GM21723 (cell line): ENCODE data around the gene PTTG1IP.

Experiments used
- ATAC-seq: cut with Tn5 transposase; IDR thresholded peaks from one replicate; pipeline ENCODE4 v1.9.1; 2021; ENCODE audit warnings: mild to moderate bottlenecking, moderate library complexity; ENCODE audit not compliant: unreplicated experiment

PTTG1IP gene

DNA sequence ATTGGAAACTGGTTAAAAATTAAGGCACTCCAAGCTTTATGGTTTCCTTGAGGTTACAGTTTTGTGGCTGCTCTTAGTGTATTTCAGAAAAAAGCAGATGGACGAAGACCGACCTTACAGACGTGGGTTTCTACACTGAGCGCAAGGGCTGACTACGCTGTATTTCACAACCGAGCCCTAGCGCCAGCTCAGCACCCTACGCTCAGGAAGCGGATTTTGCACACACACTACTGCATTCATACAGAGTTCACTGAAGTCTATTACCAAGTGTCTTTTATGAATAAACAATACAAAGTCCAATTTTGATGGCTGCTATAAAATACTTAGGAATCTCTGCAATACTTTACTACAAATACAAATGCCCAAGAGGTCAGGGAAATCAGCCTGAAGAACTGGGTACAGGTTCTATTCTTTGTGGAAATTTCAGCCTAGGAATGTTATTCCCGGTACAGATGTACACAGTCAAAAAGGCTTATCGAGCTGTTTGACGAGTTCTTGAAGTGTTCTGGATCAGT lies 23.8 kb downstream of the PTTG1IP start:
- ATAC-seq, result no peak

GRCh38 chr21:44848821-44849521 lies 24.5 kb downstream of the PTTG1IP start:
- ATAC-seq, result no peak

- no peak for ATAC-seq
These were observed 26.0 kb downstream of the PTTG1IP start for GRCh38 chr21:44847261-44848056.

- no peak for ATAC-seq
These were observed 26.8 kb downstream of the PTTG1IP start for GRCh38 chr21:44846485-44847260.

DNA sequence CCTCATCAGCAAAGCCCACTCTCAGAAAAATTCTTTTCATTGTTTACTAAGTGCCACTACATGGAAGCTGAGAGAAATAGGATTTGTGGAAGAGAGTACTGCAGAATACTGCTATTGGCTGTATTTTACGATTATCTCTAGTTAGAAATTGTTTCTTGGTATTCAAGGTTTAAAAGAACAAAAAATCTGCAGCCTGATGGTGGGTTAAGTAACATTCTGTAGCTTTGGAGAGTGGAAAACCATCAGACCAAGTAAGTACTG lies 27.3 kb downstream of the PTTG1IP start:
- no peak for ATAC-seq

- no peak for ATAC-seq
These were observed 27.9 kb downstream of the PTTG1IP start for GRCh38 chr21:44845418-44846223.

DNA sequence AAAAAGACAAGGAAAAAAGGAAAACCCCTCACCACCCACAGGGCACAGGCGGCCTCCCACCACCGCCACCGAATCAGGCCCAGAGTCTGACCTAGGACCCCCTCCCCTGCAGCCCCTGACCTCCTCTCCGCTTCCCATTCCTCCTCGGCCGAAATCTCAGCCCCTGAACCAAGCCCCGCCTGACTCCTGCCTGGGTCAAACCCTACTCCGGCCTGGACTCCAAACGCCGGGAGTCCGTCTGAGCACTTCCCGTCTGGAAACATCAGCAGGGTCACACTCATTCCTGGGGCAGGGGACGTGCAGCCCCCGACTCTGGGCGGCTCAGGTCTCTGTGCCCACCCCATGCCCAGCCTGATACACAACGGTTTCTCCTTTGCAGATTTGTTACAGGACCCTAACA lies 29.2 kb downstream of the PTTG1IP start:
- no peak for ATAC-seq

DNA sequence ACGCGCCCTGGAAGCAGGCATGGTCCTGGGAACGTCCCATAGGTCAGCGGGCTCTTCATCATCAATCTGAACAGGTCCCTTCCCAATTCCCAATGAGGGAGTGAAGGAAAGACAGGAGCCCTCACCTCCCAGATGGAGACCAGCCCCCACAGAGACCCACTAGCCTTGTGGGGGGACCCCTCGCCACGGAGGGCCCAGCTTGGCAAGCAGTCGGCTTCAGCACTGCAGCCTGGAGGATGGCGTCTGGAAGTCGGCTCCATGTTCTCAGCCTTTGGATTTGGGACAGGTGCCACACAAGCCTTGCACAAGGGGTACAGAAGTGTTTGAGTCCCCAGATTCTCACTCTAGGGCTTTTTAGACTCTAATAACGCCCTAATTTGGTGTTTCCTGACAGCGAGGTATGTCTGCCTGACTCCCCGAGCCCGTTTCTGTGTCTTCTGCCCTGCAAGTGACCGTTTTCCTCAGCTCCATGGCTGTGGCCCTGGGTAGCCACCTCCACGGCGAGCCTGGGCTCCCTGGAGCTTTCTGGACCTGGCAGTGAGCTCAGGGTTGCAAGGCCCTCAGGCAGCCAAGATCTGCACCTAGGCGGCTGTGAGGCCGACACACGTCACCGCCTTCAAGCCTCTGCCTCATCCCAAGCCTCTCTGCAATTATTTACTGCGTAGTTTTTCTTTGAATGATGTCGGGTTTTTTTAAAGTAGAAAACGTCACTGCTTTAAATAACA lies 30.6 kb downstream of the PTTG1IP start:
- ATAC-seq, result no peak

GRCh38 chr21:44842087-44842486 lies 31.4 kb downstream of the PTTG1IP start:
- no peak for ATAC-seq

GRCh38 chr21:44840771-44841170 lies 32.7 kb downstream of the PTTG1IP start:
- ATAC-seq, result no peak

DNA sequence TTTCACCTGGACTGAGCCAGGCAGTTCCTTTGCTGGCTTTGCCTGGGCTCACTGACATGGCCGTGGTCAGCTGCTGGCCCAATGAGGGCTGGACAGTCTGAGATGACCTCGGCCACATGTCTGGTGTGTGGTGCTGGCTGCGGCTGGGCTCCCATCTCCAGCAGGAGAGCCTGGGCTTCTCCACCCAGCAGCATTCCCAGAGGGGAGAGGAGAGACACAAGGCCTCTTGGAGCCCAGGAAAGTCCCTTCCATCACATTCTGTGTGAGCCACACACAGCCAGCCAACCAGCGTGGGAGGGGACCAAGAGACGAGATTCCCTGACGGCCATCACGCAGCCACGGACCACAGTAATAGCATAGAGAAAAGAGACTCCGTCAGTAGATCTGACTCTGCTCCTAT lies 34.5 kb downstream of the PTTG1IP start:
- no peak for ATAC-seq

- ATAC-seq, result no peak
These were observed 35.2 kb downstream of the PTTG1IP start for GRCh38 chr21:44838039-44838895.

DNA sequence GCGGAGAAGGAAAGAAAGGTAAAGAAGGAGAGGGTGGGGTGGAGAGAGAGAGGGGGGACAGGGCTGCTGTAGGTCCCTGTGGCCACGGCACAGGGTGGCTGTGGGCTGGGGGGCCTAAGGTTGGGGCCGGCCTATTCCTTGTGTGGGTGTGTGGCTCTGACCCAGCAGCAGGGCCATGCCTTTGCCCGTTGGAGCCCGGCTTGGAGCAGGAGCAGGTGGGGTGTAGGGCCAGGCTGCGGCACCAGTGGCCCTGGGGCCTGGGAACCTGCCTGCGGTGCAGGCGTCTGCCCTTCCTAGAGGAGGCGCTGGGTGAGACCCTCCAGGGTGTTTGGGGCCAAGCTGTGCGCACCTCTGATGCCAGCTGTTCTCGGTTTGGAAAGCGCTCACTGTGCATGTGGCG lies 36.0 kb downstream of the PTTG1IP start:
- no peak for ATAC-seq

DNA sequence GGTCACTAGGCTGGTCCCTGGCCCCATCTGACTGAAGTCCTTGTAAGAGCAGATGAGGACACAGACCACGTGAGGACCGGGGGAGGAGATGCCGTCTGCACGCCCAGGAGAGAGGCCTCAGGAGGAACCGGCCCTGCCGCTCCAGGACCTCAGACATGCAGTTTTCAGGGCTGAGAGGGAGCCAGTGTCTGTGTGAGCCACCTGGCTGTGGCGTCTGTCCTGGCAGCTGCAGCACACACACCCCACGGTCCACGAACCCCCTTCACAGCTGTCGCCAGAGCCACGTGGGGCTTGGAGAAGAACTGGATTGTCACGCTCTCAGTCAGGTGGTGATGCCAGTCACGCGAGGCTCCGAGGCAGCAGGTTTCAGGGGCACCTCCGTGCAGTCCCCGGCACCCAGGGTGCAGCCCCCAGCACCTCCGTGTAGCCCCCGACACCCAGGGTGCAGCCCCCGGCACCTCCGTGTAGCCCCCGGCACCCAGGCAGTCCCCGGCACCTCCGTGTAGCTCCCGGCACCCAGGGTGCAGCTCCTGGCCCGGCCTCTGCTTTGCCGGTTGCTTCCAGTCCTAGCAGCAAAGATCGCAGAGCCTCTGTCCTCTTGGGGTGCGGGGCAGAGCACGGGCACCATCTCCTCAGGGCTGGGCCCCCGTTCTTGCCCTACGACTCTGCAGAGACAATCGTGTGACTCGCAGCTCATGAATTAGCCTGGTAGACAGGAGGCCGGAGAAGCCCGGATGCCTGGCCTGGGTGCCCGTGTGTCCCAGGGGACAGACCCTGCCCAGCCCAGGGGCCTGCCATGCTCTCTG lies 36.6 kb downstream of the PTTG1IP start:
- no peak for ATAC-seq

GRCh38 chr21:44836349-44836665 lies 37.2 kb downstream of the PTTG1IP start:
- ATAC-seq, result no peak

DNA sequence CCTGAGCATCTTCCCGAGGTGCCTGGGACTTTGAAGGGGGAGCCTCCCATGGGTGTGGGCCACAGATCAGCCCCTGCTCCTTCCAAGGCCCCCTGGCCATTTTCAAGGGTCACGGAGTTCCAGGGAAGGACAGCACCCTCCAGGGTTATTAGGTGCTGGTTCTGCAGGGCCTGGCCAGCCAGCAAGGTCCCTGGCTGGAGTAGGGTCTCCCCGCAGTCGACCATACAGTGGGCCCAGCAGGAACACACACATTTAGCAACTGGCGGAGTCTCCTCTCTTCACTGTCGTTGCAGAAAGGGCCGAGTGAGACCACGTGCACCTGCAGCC lies 37.9 kb downstream of the PTTG1IP start:
- no peak for ATAC-seq

GRCh38 chr21:44834951-44835646 lies 38.4 kb downstream of the PTTG1IP start:
- no peak for ATAC-seq

DNA sequence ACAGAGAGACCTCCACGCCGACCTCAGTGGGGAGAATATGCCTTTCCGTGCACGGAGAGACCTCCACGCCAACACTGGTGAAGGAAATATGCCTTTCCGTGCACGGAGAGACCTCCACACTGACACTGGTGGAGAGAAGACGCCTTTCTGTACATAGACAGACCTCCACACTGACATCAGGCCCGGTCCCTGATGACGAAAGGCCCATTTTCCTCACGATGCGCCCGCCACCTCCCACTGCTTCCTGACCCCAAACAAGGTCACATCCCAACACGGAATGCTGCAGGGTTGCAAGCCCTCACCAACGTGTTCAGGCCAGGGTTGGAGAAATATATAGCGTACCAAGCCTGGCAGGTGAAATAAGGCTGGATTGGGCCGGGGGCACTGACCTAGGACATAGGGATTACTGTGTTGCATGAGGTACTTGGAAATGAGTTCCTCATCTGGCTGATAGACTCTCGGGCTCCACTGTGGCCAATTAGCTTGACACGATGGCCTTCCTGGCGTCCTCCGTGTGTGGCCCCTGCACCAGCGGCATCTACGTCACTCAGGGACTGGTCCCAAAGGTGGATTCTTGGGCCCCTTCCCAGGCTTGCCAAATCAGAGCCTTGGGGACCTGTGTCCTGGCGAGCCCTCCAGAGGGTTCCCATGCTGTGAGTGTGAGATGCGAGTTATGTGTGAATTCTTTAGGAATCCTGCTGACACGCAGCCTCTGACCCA lies 39.1 kb downstream of the PTTG1IP start:
- ATAC-seq, result no peak
